HL-60 (cell line): ENCODE results near the gene CRIP3.

ENCODE experiments used
- DNase-seq, 2 experiments: peaks; one replicate each; pipeline ENCODE4 v3.0.0-alpha.2; 2010 to 2020; ENCODE audit warnings: low read depth in 1 of 2, low spot score in 1 of 2
- H3K27ac ChIP-seq: fragments of 250-450 bp; sonication (Bioruptor Pico); replicated peaks from 2 replicates; pipeline ENCODE4 v1.5.1; 2020; ENCODE audit warnings: mild to moderate bottlenecking, moderate library complexity
- H3K27me3 ChIP-seq: fragments of 250-450 bp; sonication (Bioruptor Pico); 2 replicates; pipeline ENCODE4 v1.5.1; 2021; ENCODE audit warnings: mild to moderate bottlenecking, moderate library complexity; ENCODE audit not compliant: insufficient read depth, poor library complexity, severe bottlenecking
- H3K4me3 ChIP-seq: replicated peaks from 2 replicates; pipeline ENCODE4 v1.5.1; 2011; ENCODE audit warnings: mild to moderate bottlenecking, control low read depth, low read length; ENCODE audit not compliant: insufficient read depth
- GABPA ChIP-seq: IDR thresholded peaks from 2 replicates; pipeline ENCODE4 v1.6.1; 2012; ENCODE audit warnings: low read depth
- POLR2AphosphoS5 ChIP-seq: IDR thresholded peaks from 2 replicates; pipeline ENCODE4 v1.6.1; 2012; ENCODE audit warnings: low read depth
- SPI1 ChIP-seq: IDR thresholded peaks from 2 replicates; pipeline ENCODE4 v1.6.1; 2012; ENCODE audit warnings: low read depth, mild to moderate bottlenecking, borderline replicate concordance
- TF ChIP-seq, protein P1 (sequence below): IDR thresholded peaks from 2 replicates; pipeline ENCODE4 v1.6.1; 2012; ENCODE audit warnings: low read depth; ENCODE audit not compliant: insufficient replicate concordance
- TF ChIP-seq, protein P2 (sequence below): IDR thresholded peaks from one replicate; pipeline ENCODE4 v1.5.1; 2011; ENCODE audit warnings: low read length, control low read depth, inconsistent platforms; ENCODE audit not compliant: insufficient read depth

CRIP3 gene

DNA sequence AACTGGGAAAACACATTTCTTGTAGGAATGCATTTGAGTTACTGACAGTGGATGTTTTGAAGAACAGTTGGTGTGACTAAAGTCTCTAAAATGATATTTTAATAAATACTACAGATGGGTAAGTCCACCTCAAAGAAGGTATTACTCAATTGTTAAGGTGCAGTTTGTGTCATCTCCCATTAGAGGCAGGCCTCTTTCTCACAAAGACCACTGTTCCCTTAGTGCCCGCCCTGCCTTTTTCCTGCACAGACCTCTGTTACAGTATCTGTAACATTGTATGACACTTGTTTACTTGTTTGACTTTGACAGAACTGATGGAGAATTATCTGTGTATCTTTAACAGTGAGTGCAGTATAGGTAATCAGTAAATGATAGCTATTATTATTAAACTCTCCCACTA, 5.2 kb upstream of the CRIP3 start:
- no peak for TF ChIP-seq POLR2AphosphoS5
- no peak for TF ChIP-seq GABPA
- no peak for TF ChIP-seq SPI1
- TF ChIP-seq, protein P1, sequence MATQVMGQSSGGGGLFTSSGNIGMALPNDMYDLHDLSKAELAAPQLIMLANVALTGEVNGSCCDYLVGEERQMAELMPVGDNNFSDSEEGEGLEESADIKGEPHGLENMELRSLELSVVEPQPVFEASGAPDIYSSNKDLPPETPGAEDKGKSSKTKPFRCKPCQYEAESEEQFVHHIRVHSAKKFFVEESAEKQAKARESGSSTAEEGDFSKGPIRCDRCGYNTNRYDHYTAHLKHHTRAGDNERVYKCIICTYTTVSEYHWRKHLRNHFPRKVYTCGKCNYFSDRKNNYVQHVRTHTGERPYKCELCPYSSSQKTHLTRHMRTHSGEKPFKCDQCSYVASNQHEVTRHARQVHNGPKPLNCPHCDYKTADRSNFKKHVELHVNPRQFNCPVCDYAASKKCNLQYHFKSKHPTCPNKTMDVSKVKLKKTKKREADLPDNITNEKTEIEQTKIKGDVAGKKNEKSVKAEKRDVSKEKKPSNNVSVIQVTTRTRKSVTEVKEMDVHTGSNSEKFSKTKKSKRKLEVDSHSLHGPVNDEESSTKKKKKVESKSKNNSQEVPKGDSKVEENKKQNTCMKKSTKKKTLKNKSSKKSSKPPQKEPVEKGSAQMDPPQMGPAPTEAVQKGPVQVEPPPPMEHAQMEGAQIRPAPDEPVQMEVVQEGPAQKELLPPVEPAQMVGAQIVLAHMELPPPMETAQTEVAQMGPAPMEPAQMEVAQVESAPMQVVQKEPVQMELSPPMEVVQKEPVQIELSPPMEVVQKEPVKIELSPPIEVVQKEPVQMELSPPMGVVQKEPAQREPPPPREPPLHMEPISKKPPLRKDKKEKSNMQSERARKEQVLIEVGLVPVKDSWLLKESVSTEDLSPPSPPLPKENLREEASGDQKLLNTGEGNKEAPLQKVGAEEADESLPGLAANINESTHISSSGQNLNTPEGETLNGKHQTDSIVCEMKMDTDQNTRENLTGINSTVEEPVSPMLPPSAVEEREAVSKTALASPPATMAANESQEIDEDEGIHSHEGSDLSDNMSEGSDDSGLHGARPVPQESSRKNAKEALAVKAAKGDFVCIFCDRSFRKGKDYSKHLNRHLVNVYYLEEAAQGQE: no peak
- TF ChIP-seq, protein P2, sequence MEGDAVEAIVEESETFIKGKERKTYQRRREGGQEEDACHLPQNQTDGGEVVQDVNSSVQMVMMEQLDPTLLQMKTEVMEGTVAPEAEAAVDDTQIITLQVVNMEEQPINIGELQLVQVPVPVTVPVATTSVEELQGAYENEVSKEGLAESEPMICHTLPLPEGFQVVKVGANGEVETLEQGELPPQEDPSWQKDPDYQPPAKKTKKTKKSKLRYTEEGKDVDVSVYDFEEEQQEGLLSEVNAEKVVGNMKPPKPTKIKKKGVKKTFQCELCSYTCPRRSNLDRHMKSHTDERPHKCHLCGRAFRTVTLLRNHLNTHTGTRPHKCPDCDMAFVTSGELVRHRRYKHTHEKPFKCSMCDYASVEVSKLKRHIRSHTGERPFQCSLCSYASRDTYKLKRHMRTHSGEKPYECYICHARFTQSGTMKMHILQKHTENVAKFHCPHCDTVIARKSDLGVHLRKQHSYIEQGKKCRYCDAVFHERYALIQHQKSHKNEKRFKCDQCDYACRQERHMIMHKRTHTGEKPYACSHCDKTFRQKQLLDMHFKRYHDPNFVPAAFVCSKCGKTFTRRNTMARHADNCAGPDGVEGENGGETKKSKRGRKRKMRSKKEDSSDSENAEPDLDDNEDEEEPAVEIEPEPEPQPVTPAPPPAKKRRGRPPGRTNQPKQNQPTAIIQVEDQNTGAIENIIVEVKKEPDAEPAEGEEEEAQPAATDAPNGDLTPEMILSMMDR: no peak
- Histone ChIP-seq H3K4me3 (no peak overlapping the region), H3K27me3 (no peaks in the 10 kb centered on the region), H3K27ac (peak overlapping the region; percentile 69)
- DNase-seq: no peak

DNA sequence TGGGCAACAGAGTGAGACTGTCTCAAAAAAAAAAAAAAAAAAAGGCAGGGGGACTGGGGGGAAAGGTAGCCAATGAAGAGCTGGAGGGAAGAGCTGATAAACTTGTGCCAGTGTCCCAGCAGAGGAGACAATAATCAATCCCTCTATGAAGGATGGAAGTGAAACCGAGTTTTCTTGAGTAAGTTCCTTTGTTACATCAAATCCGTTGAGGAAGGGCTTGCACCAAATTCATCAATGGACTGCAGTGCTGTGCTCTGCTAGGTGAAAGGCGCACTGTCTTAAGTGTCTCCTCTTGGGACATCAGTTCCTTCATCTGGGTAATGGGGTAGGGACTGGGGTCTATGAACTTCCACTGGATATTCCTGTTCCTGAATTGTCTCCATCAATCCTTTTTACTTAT, 3.0 kb upstream of the CRIP3 start:
- TF ChIP-seq, protein P1: no peak
- TF ChIP-seq GABPA (no peak), POLR2AphosphoS5 (no peak), SPI1 (no peak)
- TF ChIP-seq, protein P2: no peak
- peak overlapping the region; percentile 69 for H3K27ac ChIP-seq
- H3K4me3 ChIP-seq: no peak overlapping the region
- no peaks in the 10 kb centered on the region for H3K27me3 ChIP-seq
- peak; percentile 41 to 76 for DNase-seq

DNA sequence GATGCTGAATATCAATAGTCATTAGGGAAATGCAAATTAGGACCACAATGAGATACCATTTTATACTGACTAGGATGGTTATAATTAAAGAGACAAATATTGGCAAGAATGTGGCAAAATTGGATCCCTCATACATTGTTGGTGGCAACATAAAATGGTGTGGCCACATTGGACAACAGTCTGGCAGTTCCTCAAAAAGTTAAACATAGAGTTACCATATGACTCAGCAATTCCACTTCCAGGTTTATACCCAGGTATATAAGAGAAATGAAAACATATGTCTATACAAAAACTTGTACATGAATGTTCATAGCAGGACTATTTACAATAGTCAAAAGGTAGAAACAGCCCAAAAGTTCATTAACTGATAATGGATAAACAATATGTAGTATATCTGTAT, 2.0 kb upstream of the CRIP3 start:
- no peaks in the 10 kb centered on the region for H3K27me3 ChIP-seq
- no peak overlapping the region for H3K4me3 ChIP-seq
- TF ChIP-seq SPI1 (peak; percentile 96), POLR2AphosphoS5 (no peak)
- TF ChIP-seq, protein P1: no peak
- peak overlapping the region; percentile 69 for H3K27ac ChIP-seq
- DNase-seq: peak; percentile 39 to 70

DNA sequence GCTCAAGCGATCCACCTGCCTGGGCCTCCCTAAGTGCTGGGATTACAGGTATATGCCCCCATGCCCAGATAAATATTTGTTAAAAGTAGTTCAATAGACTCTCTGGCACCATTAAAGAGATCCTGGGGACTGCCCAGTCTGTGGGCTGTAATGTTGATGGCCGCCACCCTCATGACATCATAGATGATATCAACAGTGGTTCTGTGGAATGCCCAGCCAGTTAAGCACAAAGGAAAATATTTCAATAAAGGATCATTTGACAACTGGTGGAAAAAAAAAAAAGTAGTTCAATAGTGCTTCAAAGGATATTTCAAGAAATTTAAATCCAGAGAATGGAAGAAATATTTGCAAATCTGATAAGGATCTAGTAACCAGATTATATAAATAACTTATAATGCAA, 1.5 kb upstream of the CRIP3 start:
- DNase-seq: no peak
- Histone ChIP-seq H3K4me3 (no peak overlapping the region), H3K27me3 (no peaks in the 10 kb centered on the region), H3K27ac (peak overlapping the region; percentile 69)
- no peak for TF ChIP-seq GABPA
- TF ChIP-seq POLR2AphosphoS5: no peak
- TF ChIP-seq, protein P2: no peak
- TF ChIP-seq, protein P1: no peak
- TF ChIP-seq SPI1: no peak
